Measurements from ENCODE around the gene TIE1. TPM values are rescaled to one million over a fixed set of nuclear protein-coding genes. Genes with fewer than 3 reads are reported as not detected.

The TIE1 gene
- total RNA-seq, 3 donors from 2014 or later, result 8.0 to 18.6 (median 8.1) TPM

DNA sequence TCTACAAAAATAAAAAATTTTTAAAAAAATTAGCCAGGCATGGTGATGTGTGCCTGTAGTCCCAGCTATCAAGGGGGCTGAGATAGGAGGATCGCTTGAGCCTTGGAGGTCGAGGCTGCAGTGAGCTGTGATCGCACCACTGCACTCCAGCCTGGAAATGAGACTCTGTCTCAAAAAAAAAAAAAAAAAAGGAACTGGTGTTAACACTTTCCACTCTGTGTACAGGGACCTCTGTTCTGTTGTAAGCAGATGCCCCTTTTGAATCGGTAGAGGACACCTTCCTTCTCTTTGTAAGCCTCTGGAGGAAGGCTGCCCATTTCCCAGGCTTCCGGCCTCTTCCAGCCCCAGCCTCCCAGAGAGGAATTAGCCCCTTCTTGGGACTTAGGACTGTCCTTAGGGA is 8.1 kb upstream of the TIE1 start:
- ATAC-seq, result no peak
- Histone ChIP-seq H3K9me3 (no peaks in the 10 kb centered on the region), H3K4me3 (no peak overlapping the region), H3K4me1 (ENCODE audit: low read depth) (peaks cover 32% of the 10 kb centered on the region), H3K36me3 (ENCODE audit: low read depth) (no peaks in the 10 kb centered on the region)
- no peak for DNase-seq
- TF ChIP-seq, protein P1, sequence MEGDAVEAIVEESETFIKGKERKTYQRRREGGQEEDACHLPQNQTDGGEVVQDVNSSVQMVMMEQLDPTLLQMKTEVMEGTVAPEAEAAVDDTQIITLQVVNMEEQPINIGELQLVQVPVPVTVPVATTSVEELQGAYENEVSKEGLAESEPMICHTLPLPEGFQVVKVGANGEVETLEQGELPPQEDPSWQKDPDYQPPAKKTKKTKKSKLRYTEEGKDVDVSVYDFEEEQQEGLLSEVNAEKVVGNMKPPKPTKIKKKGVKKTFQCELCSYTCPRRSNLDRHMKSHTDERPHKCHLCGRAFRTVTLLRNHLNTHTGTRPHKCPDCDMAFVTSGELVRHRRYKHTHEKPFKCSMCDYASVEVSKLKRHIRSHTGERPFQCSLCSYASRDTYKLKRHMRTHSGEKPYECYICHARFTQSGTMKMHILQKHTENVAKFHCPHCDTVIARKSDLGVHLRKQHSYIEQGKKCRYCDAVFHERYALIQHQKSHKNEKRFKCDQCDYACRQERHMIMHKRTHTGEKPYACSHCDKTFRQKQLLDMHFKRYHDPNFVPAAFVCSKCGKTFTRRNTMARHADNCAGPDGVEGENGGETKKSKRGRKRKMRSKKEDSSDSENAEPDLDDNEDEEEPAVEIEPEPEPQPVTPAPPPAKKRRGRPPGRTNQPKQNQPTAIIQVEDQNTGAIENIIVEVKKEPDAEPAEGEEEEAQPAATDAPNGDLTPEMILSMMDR (IDR thresholded peaks at IDR 0.05), result no peak
- intact Hi-C loops (cut with DNase I, micrococcal nuclease), result no loop called here

DNA sequence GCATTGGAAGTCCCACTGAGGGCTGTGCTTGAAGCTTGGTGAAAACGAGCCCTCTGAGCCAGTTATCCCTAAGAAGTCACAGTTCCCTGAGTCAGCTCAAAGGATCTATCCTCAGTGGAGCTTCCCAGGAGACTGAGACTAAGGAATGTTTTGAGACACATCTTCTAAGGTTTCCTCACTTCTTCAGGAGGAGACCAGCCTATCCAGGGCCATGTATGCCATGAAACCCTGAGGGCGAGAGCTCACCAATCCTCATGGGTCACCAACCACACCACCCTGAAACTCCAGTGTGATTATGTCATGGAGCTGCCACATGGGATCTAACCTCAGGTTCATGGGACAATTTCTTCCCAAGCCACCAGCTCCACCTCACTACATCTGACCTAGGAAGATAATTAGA is 7.6 kb upstream of the TIE1 start:
- TF ChIP-seq, protein P1 (IDR thresholded peaks at IDR 0.05), result no peak
- ATAC-seq (no peak), DNase-seq (no peak)
- no peaks in the 10 kb centered on the region for H3K36me3 ChIP-seq (ENCODE audit: low read depth)
- no peaks in the 10 kb centered on the region for H3K9me3 ChIP-seq
- no peak overlapping the region for H3K4me3 ChIP-seq
- intact Hi-C loops (cut with DNase I, micrococcal nuclease), result no loop called here
- H3K4me1 ChIP-seq (ENCODE audit: low read depth), result peaks cover 32% of the 10 kb centered on the region

DNA sequence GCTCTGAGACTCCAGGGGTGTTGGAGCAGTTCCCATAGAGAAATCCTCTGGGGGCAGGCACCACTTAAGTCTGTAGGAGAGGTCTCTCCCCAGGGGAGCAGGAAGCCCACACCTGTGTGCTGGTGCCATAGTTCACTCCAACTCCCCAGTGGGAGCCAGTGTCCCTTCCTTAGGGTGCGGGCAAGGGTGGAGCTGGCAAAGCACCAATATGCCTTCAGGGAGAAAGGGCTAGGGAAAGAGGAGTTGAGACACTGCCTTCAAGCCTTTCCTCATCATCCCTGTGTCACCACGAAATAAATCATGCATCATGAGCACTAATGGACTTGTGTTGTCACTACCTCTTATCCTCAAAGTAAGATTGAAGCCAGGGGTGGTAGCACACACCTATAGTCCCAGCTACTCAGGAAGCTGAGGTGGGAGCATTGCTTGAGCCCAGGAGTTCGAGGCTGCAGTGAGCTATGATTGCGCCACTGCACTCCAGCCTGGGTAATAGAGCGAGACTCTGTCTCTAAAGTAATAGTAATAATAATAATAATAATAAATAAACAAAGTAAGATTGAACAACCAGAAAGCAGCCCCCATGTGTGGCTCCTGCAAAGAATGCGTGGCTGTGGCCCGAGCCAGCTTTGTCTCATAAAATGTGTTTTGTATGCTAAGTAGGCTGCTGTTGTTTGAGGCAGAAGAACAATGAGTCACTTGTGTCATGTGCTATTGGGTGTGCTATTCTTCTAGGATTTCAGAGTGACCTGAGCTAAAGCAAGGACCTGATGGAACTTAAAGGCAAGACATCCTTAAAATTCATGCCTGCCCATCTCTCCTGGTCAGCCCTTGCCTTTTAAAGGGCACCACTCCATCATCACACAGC is 6.7 kb upstream of the TIE1 start:
- Histone ChIP-seq H3K9me3 (no peaks in the 10 kb centered on the region), H3K4me3 (no peak overlapping the region), H3K4me1 (ENCODE audit: low read depth) (peaks cover 32% of the 10 kb centered on the region), H3K36me3 (ENCODE audit: low read depth) (no peaks in the 10 kb centered on the region)
- DNase-seq (peak in 2 of 3 donors; percentile 80 to 81), ATAC-seq (peak; percentile 76)
- TF ChIP-seq, protein P1 (IDR thresholded peaks at IDR 0.05), result no peak
- intact Hi-C loops (cut with DNase I, micrococcal nuclease), result no loop called here

GRCh38 chr1:43294761-43295160 is 6.0 kb upstream of the TIE1 start:
- Histone ChIP-seq H3K4me1 (ENCODE audit: low read depth) (peaks cover 32% of the 10 kb centered on the region), H3K36me3 (ENCODE audit: low read depth) (no peaks in the 10 kb centered on the region), H3K4me3 (no peak overlapping the region), H3K9me3 (no peaks in the 10 kb centered on the region)
- ATAC-seq (no peak), DNase-seq (no peak)
- intact Hi-C loops (cut with DNase I, micrococcal nuclease), result no loop called here
- TF ChIP-seq, protein P1 (IDR thresholded peaks at IDR 0.05), result no peak

DNA sequence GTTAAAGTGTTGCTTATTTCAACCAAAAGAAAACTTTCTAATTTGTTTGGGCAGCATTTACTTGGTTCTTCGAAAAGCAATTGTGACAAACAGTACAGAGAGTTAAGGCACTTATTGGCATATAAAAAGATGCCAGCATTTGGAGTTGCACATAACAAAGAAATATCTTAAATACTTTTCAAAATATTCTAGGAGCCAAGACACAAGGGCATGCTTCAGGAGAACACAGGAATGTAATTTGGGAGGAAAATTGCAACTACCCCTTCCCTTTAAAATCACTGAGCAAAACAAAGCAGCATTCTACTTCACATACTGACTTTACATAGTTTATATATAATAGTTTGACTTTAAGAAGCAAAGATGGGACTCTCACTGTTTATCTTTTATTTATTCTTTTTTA is 4.6 kb upstream of the TIE1 start:
- no peak overlapping the region for H3K4me3 ChIP-seq
- ATAC-seq (no peak), DNase-seq (no peak)
- peaks cover 32% of the 10 kb centered on the region for H3K4me1 ChIP-seq (ENCODE audit: low read depth)
- no peaks in the 10 kb centered on the region for H3K36me3 ChIP-seq (ENCODE audit: low read depth)
- H3K9me3 ChIP-seq, result no peaks in the 10 kb centered on the region
- TF ChIP-seq, protein P1 (IDR thresholded peaks at IDR 0.05), result no peak
- intact Hi-C loops (cut with DNase I, micrococcal nuclease), result no loop called here
